Measurements from ENCODE around the gene PTPRM.

GRCh38 chr18:8130096-8130495 lies 563.0 kb downstream of the PTPRM start:
- TF ChIP-seq CTCF (IDR thresholded peaks at IDR 0.05) (no peak), NR3C1 (CRISPR knock-in tag; conservative IDR thresholded peaks at IDR 0.05; ENCODE audit: low read depth) (no peak), IRF1 (CRISPR knock-in tag; IDR thresholded peaks at IDR 0.05) (no peak), NFYB (CRISPR knock-in tag; conservative IDR thresholded peaks at IDR 0.05; ENCODE audit: low read depth) (no peak), ZNF219 (CRISPR knock-in tag; IDR thresholded peaks at IDR 0.05; ENCODE audit: borderline replicate concordance) (no peak), ZNF138 (CRISPR knock-in tag; conservative IDR thresholded peaks at IDR 0.05) (no peak), ZNF121 (CRISPR knock-in tag; IDR thresholded peaks at IDR 0.05) (no peak), MAX (CRISPR knock-in tag; IDR thresholded peaks at IDR 0.05) (no peak), ESRRA (CRISPR knock-in tag; IDR thresholded peaks at IDR 0.05; ENCODE audit: borderline replicate concordance) (no peak), NR2C2 (CRISPR knock-in tag; IDR thresholded peaks at IDR 0.05) (no peak), JUN (CRISPR knock-in tag; IDR thresholded peaks at IDR 0.05) (no peak), TEAD4 (CRISPR knock-in tag; IDR thresholded peaks at IDR 0.05) (no peak), GABPB1 (CRISPR knock-in tag; IDR thresholded peaks at IDR 0.05) (no peak)
